SJCRH30 (cell line): ENCODE data around the gene FLNC. TPM values are rescaled to one million over a fixed set of nuclear protein-coding genes. Genes with fewer than 3 reads are reported as not detected.

ENCODE experiments used
- DNase-seq, 2 experiments: peaks; one replicate each; pipeline ENCODE4 v3.0.0-alpha.2; 2015 to 2020
- H3K27ac ChIP-seq: fragments of 250-450 bp; sonication (Bioruptor Pico); 2 replicates; pipeline ENCODE4 v1.5.1; 2020; ENCODE audit warnings: mild to moderate bottlenecking, moderate library complexity
- H3K27me3 ChIP-seq: fragments of 250-450 bp; sonication (Bioruptor Pico); 2 replicates; pipeline ENCODE4 v1.5.1; 2020; ENCODE audit warnings: mild to moderate bottlenecking, moderate library complexity
- H3K36me3 ChIP-seq: fragments of 250-450 bp; sonication (Bioruptor Pico); 2 replicates; pipeline ENCODE4 v1.5.1; 2020; ENCODE audit warnings: mild to moderate bottlenecking, moderate library complexity
- H3K4me1 ChIP-seq: fragments of 250-450 bp; sonication (Bioruptor Pico); 2 replicates; pipeline ENCODE4 v1.5.1; 2020; ENCODE audit warnings: mild to moderate bottlenecking, moderate library complexity
- H3K4me3 ChIP-seq: fragments of 250-450 bp; sonication (Bioruptor Pico); 2 replicates; pipeline ENCODE4 v1.5.1; 2020; ENCODE audit warnings: mild to moderate bottlenecking, moderate library complexity
- H3K9me3 ChIP-seq: fragments of 250-450 bp; sonication (Bioruptor Pico); replicated peaks from 2 replicates; pipeline ENCODE4 v1.5.1; 2020; ENCODE audit warnings: mild to moderate bottlenecking, moderate library complexity
- total RNA-seq: library from RNA; depleted of rRNA; stranded (reverse); fragments of >200 nt; shearing (Covaris generic); gene quantifications from 2 replicates; pipeline ENCODE4 v1.2.3, GENCODE V29; 2014; rRNA removed

FLNC gene, protein sequence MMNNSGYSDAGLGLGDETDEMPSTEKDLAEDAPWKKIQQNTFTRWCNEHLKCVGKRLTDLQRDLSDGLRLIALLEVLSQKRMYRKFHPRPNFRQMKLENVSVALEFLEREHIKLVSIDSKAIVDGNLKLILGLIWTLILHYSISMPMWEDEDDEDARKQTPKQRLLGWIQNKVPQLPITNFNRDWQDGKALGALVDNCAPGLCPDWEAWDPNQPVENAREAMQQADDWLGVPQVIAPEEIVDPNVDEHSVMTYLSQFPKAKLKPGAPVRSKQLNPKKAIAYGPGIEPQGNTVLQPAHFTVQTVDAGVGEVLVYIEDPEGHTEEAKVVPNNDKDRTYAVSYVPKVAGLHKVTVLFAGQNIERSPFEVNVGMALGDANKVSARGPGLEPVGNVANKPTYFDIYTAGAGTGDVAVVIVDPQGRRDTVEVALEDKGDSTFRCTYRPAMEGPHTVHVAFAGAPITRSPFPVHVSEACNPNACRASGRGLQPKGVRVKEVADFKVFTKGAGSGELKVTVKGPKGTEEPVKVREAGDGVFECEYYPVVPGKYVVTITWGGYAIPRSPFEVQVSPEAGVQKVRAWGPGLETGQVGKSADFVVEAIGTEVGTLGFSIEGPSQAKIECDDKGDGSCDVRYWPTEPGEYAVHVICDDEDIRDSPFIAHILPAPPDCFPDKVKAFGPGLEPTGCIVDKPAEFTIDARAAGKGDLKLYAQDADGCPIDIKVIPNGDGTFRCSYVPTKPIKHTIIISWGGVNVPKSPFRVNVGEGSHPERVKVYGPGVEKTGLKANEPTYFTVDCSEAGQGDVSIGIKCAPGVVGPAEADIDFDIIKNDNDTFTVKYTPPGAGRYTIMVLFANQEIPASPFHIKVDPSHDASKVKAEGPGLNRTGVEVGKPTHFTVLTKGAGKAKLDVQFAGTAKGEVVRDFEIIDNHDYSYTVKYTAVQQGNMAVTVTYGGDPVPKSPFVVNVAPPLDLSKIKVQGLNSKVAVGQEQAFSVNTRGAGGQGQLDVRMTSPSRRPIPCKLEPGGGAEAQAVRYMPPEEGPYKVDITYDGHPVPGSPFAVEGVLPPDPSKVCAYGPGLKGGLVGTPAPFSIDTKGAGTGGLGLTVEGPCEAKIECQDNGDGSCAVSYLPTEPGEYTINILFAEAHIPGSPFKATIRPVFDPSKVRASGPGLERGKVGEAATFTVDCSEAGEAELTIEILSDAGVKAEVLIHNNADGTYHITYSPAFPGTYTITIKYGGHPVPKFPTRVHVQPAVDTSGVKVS (N-terminal part only)
- total RNA-seq: 158 and 172 TPM in 2 replicates

DNA sequence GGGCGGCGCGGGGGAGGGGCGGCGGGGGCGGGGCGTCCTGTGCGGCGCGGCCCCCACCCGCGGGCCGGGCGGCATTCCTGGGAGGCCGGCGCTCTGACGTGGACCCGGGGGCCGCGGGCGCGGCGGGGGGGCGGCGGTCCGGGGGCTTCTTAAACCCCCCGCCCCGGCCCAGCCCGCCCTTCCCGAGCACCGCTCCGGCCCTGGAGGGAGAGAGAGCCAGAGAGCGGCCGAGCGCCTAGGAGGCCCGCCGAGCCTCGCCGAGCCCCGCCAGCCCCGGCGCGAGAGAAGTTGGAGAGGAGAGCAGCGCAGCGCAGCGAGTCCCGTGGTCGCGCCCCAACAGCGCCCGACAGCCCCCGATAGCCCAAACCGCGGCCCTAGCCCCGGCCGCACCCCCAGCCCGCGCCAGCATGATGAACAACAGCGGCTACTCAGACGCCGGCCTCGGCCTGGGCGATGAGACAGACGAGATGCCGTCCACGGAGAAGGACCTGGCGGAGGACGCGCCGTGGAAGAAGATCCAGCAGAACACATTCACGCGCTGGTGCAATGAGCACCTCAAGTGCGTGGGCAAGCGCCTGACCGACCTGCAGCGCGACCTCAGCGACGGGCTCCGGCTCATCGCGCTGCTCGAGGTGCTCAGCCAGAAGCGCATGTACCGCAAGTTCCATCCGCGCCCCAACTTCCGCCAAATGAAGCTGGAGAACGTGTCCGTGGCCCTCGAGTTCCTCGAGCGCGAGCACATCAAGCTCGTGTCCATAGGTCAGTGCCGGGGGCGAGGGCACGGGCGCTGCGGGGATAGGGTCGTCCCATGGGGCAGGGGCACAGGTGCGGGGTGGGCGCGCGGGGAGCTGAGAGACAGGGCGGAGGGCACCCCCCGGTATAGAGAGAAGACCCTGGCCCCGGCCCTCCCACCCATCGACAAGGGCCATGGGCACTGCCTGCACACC is at the start of gene FLNC:
TSS of gene FLNC (plus strand) at position 176 of the 947 bp plus-strand sequence. CDS start at position 408, 232 bp downstream.
- Histone ChIP-seq H3K27me3 (no peaks in the 10 kb centered on the region), H3K4me3 (peak within 1 kb of the TSS; percentile 99), H3K27ac (peak within 1 kb of the TSS; percentile 100), H3K4me1 (peaks cover 43% of the 10 kb centered on the region), H3K9me3 (no peaks in the 10 kb centered on the region), H3K36me3 (peaks cover 16% of the 10 kb centered on the region)
- DNase-seq: peak; percentile 66 to 70

DNA sequence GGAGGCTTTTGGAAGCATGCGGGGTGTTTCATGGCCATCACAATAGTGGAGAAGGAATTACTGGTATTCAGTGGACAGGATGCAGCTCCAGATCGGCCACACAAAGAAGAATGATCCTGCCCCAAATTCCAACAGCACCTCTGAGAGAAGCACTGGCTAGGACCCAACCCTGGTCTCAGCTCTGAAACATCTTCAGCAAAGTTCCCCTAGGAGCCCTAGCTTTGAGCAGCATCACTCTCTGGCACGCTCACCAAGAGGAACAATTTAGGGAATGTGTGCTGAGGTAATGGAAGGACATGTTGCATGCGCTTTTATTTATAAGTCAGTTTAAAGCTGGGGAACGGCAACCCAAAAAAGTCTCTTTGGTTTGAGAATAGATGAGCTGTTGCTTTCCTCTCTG is 49.1 kb upstream of the FLNC start:
- no peak for DNase-seq
- Histone ChIP-seq H3K36me3 (no peaks in the 10 kb centered on the region), H3K27me3 (no peaks in the 10 kb centered on the region), H3K9me3 (peaks cover 5% of the 10 kb centered on the region), H3K4me3 (no peak overlapping the region), H3K4me1 (0 out of 2 replicates have a peak, but pooled peaks cover 4% of the 10 kb centered on the region), H3K27ac (no peak overlapping the region)

DNA sequence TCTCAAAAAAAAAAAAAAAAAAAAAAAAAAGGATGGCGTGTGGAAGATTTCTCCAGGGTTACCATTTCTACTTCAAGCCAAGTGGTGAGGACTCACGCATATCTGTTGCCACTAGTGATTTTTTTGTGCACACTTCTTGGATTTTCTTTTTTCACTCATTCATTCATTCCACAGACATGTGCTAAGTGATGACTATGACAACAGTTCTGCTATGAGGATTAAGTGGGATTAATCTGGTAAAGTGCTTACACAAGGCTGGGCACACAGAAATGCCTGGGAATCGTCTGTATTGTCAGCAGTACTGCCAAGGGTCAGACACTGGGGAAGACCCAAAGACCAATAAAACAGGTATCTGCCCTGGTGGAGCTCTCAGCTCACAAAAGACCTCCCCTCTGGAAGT is 48.4 kb upstream of the FLNC start:
- 0 out of 2 replicates have a peak, but pooled peaks cover 4% of the 10 kb centered on the region for H3K4me1 ChIP-seq
- H3K27ac ChIP-seq: no peak overlapping the region
- H3K9me3 ChIP-seq: peaks cover 5% of the 10 kb centered on the region
- no peak for DNase-seq
- H3K36me3 ChIP-seq: no peaks in the 10 kb centered on the region
- H3K4me3 ChIP-seq: no peak overlapping the region
- no peaks in the 10 kb centered on the region for H3K27me3 ChIP-seq

DNA sequence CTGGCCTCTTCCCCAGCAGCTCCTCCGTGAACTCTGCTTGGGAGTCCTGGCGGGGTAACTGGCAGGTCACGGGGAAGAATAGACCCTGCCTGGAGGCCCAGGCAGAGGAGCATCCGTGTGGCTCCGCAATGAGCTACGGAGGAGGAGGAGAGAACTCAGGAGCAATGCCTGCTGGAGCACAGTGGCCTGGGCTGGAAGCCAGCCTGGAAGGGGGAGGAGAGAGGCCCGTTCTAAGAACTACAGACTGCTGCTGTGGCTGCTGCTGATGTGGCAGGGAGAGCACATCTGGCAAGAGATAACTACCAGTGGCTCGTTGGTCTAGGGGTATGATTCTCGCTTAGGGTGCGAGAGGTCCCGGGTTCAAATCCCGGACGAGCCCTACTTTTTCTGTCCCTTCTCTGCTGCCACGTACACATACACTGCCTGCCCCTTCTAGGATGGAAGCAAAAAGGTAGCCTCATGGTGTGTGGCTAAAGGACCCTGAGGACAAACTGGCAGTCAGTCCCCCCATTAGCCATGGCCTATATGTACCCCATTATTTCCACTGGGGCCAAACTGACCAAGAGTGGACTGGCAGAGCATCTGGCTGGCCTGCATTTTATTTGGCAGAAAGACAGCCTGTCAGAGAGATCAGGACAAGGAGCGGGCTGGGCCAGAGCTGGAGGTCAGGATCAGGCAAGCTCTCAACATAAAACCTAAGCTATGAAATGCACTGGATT is 46.9 kb upstream of the FLNC start:
- H3K4me3 ChIP-seq: peak overlapping the region; percentile 55
- no peak overlapping the region for H3K27ac ChIP-seq
- no peaks in the 10 kb centered on the region for H3K27me3 ChIP-seq
- H3K36me3 ChIP-seq: no peaks in the 10 kb centered on the region
- H3K9me3 ChIP-seq: no peaks in the 10 kb centered on the region
- DNase-seq: peak; percentile 93 to 95
- 0 out of 2 replicates have a peak, but pooled peaks cover 4% of the 10 kb centered on the region for H3K4me1 ChIP-seq

DNA sequence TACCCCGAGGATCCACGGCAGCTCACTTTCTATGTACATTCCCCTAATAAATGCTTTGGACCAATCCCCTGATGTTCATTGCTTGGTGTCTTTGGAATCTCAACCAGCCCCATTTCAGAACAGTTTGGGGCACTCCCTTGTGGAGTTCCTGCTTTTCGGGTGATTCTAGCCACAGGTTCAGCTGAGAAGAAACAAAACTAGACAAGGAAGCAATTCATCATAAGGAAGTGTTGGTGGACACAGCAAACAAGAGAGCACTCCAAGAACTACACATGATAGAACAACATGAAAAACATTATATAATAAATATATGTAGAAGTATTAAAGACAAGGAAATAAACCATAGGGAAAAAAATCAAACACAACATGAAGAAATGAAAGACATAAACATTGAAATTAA is 44.5 kb upstream of the FLNC start:
- H3K36me3 ChIP-seq: no peaks in the 10 kb centered on the region
- no peak for DNase-seq
- peaks cover 8% of the 10 kb centered on the region for H3K4me1 ChIP-seq
- no peaks in the 10 kb centered on the region for H3K9me3 ChIP-seq
- no peak overlapping the region for H3K27ac ChIP-seq
- H3K27me3 ChIP-seq: no peaks in the 10 kb centered on the region
- H3K4me3 ChIP-seq: no peak overlapping the region

DNA sequence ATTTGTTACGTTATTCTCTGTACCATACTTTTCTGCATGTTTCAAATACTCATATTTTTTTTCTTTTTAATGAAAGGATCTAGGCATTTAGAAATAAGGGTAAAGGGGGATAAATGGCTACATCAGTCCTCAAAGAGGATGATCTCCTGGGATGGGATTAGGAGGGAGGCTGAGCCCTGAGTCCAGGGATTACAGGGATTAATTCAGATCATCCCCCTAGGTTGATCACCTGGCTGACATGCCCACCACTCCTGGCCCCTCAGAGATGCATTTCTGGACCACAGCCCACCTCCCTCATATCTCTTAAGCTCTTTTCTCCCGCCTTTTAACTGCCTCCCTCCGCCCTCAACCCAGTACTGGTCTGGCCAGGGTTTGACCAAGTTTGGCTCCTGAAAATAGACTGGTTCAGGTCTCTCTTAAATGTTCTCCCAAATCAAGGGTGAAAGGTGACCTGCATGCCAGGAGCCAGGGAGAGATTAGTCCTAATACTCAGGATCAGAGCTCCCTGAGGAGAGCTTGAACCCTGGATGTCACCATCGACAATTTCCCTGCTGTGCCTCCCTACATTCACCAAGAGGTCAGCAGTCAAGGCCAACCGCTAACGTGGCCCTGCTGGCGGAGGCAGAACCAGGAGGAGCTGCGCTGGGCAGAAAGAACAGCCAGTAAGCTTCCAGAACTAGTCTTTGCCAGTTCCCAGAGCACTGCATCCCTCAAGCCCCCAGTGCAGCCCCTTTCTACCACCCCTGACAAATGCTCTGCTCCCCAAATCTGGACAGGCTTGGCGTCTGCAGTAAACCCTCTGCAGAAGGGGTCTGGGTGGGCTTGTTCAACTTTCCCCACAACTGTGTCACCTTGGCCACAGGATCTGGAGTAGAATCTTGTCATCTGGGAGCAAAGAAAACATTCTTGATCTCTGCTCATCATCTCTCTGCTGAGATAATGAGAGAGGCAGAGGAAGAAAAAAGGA is 41.5 kb upstream of the FLNC start:
- no peak overlapping the region for H3K4me3 ChIP-seq
- H3K9me3 ChIP-seq: no peaks in the 10 kb centered on the region
- H3K36me3 ChIP-seq: no peaks in the 10 kb centered on the region
- no peaks in the 10 kb centered on the region for H3K27me3 ChIP-seq
- DNase-seq: no peak
- peaks cover 14% of the 10 kb centered on the region for H3K4me1 ChIP-seq
- no peak overlapping the region for H3K27ac ChIP-seq

DNA sequence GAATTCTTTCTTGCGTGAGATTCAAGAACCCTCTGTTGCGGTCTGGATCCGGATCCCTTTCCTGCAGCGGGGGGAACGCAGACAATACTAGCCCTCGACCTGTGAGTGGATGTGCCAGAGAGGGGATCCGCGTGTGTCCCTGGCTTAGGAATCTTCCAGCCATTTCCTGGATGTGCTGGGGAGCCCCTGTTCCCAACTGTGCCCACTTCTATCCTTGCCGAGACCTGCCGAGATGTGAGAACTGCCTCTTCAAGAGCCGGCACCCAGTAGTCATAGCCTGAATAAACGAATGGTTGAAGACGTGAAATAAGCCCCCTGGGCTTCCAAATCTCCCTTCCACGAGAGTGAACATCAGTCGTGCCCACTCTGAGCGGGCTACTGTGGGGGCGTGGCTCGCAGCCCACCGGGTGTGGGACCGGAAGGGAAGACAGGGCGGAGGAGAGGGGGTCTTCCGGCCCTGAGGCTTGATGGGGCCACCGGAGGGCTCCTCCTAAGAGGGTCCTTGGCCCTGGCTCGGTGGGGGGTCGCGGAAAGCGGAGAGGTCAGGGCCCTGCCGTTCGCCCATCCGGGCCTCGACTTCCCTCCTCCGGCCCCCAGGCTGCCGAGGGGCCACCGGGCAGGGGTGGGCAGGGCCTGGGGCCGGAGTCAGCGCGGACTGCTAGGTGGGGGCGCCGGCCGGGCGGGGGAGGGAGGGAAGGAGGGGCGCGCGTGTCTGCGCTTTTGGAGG is 39.7 kb upstream of the FLNC start:
- no peaks in the 10 kb centered on the region for H3K9me3 ChIP-seq
- H3K4me3 ChIP-seq: peak overlapping the region; percentile 95
- peaks cover 3% of the 10 kb centered on the region; the same call in 1 of the 2 replicates for H3K36me3 ChIP-seq
- H3K27me3 ChIP-seq: no peaks in the 10 kb centered on the region
- H3K27ac ChIP-seq: no peak overlapping the region
- H3K4me1 ChIP-seq: peaks cover 14% of the 10 kb centered on the region
- peak in 1 of 2 experiments; percentile 39 for DNase-seq

DNA sequence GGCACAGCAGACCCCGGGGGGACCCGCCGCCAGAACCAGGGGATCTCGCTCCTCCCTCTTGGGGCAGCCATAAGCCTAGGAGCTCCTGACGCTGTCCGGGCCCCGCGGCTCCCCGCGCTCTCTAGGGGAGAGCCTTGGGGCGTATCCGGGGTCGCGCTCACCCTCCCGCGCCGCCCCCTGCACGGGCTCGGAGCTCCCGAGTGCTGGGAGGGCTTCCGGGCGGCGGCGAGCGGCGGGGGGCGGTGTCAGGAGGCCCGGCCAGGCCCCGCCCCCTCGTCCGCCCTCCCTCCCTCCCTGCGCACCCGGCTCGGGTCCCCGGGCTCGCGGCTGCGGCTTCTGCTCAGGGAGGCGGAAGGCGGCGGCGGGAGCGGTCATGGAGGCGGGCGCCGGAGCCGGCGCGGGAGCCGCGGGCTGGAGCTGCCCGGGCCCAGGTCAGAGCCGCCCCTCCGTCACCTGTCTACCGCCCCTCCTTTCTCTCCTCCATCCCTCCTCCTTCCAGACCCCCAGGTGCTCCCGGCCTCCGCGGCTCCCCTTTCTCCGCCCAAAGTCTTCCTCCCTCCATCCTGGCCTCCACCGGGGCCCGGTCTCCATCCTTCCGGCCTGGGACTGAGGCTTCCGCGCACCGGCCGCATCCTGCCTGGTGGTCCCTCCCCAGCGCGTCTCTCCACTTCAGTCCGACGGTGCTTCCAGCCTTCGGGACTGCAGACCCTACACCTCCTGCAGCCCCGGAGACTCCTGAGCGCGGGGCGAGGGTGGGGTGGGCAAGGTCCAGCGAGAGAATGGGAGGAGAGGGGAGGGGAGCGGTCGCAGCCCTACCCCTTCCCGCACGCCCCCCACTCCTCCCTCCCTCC is 38.9 kb upstream of the FLNC start, which contains the start of gene CCDC136:
TSS of gene CCDC136 (plus strand) at position 848 of the 851 bp plus-strand sequence. CDS start 444 bp downstream, outside the sequence.
- peaks cover 3% of the 10 kb centered on the region; the same call in 1 of the 2 replicates for H3K36me3 ChIP-seq
- H3K27ac ChIP-seq: no peak within 1 kb of the TSS
- H3K4me3 ChIP-seq: peak within 1 kb of the TSS; percentile 95
- no peaks in the 10 kb centered on the region for H3K27me3 ChIP-seq
- DNase-seq: peak; percentile 76 to 83
- H3K9me3 ChIP-seq: no peaks in the 10 kb centered on the region
- peaks cover 14% of the 10 kb centered on the region for H3K4me1 ChIP-seq

DNA sequence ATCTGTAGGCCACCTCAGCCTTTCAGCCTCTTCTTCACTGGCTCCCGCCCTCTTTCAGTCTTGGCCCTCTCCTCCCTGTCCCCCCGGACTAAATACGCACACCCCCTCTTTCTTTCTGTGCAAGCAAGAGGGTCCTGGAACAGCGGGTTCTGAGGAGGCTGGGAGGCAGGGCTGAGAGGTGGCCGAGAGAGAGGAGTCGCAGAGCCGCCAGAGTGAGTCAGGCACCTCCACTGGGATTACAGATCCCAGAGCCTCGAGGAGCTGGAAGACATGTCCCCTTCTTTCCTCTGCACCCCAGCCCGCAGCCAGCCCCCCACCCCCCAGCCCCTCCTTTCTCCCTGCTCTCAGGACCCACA is 38.3 kb upstream of the FLNC start:
- no peak overlapping the region for H3K27ac ChIP-seq
- peak overlapping the region; percentile 95 for H3K4me3 ChIP-seq
- H3K9me3 ChIP-seq: no peaks in the 10 kb centered on the region
- H3K36me3 ChIP-seq: peaks cover 3% of the 10 kb centered on the region; the same call in 1 of the 2 replicates
- no peaks in the 10 kb centered on the region for H3K27me3 ChIP-seq
- peaks cover 14% of the 10 kb centered on the region for H3K4me1 ChIP-seq
- peak; percentile 33 to 46 for DNase-seq

DNA sequence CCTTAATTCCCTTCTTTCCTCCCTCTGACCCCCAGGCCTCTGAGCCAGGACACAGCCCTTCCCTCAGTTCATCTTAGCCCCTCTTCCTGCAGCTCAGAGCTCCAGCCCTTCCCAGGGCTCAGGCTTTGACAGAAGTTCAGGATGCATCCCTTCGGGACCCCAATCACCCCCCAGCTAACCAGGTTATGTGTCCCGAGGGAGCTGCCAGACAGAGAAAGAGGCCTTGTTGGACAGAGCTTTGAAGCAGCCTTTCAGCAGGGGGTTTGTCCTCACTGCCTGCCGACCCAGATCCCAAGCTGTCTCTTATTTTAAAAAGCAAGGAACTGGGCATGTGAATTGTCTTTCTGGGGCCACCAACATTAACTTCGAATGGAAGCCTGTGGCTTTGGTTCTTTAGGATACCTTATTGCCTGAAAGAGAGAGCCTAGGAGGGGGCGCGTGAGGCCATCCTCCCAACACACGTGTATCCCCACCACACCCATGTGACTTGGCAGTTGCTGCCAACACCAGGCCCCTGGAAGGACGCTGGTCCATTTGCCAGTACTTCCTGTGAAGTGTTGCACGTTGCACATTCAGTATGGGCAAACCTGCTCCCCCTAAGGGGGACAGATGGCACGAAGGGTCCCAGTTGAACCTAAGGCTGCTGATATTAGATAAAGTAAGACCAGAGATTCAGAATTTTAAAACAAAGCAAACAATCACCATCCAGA is 37.6 kb upstream of the FLNC start:
- Histone ChIP-seq H3K4me3 (peak overlapping the region; percentile 95), H3K27me3 (no peaks in the 10 kb centered on the region), H3K36me3 (peaks cover 3% of the 10 kb centered on the region; the same call in 1 of the 2 replicates), H3K4me1 (peaks cover 14% of the 10 kb centered on the region), H3K9me3 (no peaks in the 10 kb centered on the region), H3K27ac (no peak overlapping the region)
- DNase-seq: peak; percentile 33 to 51
